Colonic mucosa (tissue), 4 donors: ENCODE measurements around the gene MRPS9. TPM values are rescaled to one million over a fixed set of nuclear protein-coding genes. Genes with fewer than 3 reads are reported as not detected.

Experiments
- DNase-seq: peaks from one replicate; pipeline ENCODE4 v3.0.0-alpha.2; 2020
- H3K27ac ChIP-seq: fragments of 200-600 bp; one replicate; pipeline ENCODE4 v1.8.0; 2021
- H3K27me3 ChIP-seq: fragments of 200-600 bp; one replicate; pipeline ENCODE4 v1.8.0; 2021
- H3K36me3 ChIP-seq: fragments of 200-600 bp; one replicate; pipeline ENCODE4 v1.8.0; 2021
- H3K4me1 ChIP-seq: fragments of 200-600 bp; one replicate; pipeline ENCODE4 v1.8.0; 2021; ENCODE audit warnings: mild to moderate bottlenecking
- H3K4me3 ChIP-seq: fragments of 200-600 bp; one replicate; pipeline ENCODE4 v1.8.0; 2021
- H3K9ac ChIP-seq, 2 donors: one replicate each; pipeline ENCODE4 v1.7.0; 2013; ENCODE audit warnings: control low read depth in 2 of 2, low read depth in 2 of 2, low read length in 2 of 2
- H3K9me3 ChIP-seq: fragments of 200-600 bp; one replicate; pipeline ENCODE4 v1.8.0; 2021
- intact Hi-C: fragments of 100-400 bp; cut with DNase I; formaldehyde crosslinking; loops from one replicate; pipeline ENCODE4 v1.14.1; 2022
- total RNA-seq, 2 donors: library from RNA; stranded (reverse); fragmentation: NEBNext Ultra II Directional in 1 of 2; extraction: Animal tissue kit (Norgen Biotek cat#: 25700) in 1 of 2; gene quantifications; one replicate each; pipeline ENCODE4 v1.2.1, GENCODE V29; 2021
- TF ChIP-seq, protein P1 (sequence below): fragments of 200-600 bp; IDR thresholded peaks from one replicate; pipeline ENCODE4 v1.8.0; 2022; ENCODE audit warnings: antibody characterized with exemption, mild to moderate bottlenecking
- donor health status: healthy.
- donor health status: DM: no; HTN: no; CAD: no.
- donor health status: DM: no; HTN: no; CAD: no.

Gene MRPS9
- total RNA-seq, 2 donors from 2014 or later, result 33.4 to 48.4 TPM

DNA sequence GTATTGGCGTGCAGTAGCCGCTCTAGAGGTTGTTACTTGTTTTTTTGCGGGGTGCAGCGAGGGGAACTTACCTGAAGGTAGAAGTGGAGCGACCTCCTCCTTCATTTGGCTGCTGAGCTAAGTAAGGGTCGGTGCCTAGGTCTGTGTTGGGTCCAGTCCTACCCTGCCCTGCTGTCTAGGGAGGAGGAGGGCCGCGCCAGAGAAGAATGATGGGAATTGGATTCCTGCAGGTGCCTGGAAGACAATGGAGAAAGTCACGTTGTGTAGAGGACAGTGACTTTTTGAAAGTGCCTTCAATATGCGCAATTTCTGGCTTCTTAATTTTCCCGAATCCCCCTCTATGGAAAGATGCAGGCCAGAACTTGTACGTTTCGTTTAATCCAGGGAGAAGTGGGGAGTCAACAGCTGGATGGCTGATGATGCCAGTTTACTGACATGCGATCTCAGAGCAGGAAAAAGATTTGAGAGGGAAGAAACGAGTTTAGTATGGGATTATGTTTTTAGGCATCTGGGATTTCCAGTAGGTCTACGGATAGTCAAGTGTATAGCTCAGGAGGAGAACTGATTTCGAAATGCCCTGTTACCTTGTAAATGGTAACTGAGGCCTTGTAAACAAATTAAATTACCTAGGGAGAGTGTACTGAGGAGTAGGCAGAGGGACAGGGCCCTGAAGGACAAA, 653 bp downstream of the MRPS9 start:
- intact Hi-C loops, result no loop called here
- DNase-seq, result peak; percentile 39
- H3K36me3 ChIP-seq, result no peaks in the 10 kb centered on the region
- no peaks in the 10 kb centered on the region for H3K27me3 ChIP-seq
- no peaks in the 10 kb centered on the region for H3K9me3 ChIP-seq
- H3K27ac ChIP-seq, result peak overlapping the region; percentile 46
- H3K9ac ChIP-seq, result peak overlapping the region; percentile 82 to 90
- H3K4me1 ChIP-seq, result peaks cover 5% of the 10 kb centered on the region
- peak overlapping the region; percentile 89 for H3K4me3 ChIP-seq
- TF ChIP-seq, protein P1, sequence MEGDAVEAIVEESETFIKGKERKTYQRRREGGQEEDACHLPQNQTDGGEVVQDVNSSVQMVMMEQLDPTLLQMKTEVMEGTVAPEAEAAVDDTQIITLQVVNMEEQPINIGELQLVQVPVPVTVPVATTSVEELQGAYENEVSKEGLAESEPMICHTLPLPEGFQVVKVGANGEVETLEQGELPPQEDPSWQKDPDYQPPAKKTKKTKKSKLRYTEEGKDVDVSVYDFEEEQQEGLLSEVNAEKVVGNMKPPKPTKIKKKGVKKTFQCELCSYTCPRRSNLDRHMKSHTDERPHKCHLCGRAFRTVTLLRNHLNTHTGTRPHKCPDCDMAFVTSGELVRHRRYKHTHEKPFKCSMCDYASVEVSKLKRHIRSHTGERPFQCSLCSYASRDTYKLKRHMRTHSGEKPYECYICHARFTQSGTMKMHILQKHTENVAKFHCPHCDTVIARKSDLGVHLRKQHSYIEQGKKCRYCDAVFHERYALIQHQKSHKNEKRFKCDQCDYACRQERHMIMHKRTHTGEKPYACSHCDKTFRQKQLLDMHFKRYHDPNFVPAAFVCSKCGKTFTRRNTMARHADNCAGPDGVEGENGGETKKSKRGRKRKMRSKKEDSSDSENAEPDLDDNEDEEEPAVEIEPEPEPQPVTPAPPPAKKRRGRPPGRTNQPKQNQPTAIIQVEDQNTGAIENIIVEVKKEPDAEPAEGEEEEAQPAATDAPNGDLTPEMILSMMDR, result no peak

DNA sequence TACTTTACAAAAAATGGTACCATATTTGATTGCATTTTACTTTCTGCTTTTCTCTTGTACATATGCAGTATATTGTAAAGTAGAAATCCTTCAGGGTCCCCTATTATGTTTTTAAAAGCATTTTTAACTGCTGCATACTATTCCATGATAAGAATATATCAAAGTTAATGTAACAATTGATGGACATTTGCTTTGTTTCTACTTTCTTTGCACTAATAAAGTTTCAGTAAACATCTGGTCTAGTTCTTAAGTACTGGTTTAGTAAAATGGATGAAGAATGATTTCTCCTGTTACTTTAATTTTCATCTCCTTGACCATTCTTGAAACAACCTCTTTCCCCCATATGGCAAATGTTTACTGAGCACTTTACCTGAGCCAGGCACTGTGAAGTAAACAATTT, 1.7 kb downstream of the MRPS9 start:
- Histone ChIP-seq H3K4me1 (peaks cover 5% of the 10 kb centered on the region), H3K4me3 (no peak overlapping the region), H3K27ac (no peak overlapping the region), H3K36me3 (no peaks in the 10 kb centered on the region), H3K9ac (no peak overlapping the region), H3K9me3 (no peaks in the 10 kb centered on the region), H3K27me3 (no peaks in the 10 kb centered on the region)
- TF ChIP-seq, protein P1, result no peak
- intact Hi-C loops, result no loop called here
- no peak for DNase-seq

DNA sequence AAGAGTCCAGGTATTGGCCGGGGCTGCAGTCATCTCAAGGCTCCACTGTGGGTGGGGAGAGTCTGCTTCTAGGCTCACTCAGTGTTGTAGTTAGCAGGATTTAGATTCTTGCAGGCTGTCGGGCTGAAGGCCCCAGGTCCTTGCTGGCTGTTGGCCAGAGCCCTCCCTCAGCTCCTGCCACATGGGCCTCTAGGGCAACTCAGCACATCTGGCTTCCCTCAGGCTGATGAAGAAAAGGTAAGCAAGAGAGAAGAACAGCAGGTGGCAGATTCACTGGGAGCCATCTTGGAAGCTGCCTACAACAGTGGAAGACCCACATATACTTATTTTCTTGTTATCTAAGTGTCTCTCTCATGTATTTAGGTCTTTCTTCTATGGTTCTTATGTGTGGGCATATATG, 4.3 kb downstream of the MRPS9 start:
- TF ChIP-seq, protein P1, result no peak
- no peaks in the 10 kb centered on the region for H3K36me3 ChIP-seq
- intact Hi-C loops, result no loop called here
- no peak overlapping the region for H3K4me3 ChIP-seq
- H3K27ac ChIP-seq, result no peak overlapping the region
- H3K4me1 ChIP-seq, result peaks cover 5% of the 10 kb centered on the region
- no peaks in the 10 kb centered on the region for H3K9me3 ChIP-seq
- no peak for DNase-seq
- H3K27me3 ChIP-seq, result no peaks in the 10 kb centered on the region
- H3K9ac ChIP-seq, result no peak overlapping the region

DNA sequence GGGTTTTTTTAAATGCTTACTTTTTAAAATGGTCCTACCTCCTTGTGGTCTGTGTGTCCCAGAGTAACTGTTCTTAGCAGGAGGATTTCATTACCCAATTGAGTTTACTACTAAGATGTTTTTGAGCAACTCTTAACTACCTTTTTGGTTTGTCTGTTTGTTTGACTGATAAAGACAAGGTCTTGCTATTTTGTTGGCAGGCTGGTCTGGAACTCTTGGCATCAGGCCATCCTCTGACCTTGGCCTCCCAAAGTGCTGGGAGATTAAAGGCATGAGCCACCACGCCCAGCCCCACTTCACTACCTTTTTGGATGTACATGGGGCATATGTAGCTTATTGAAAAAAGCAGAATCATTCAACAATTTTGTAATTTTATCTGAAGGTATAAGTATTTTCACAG, 14.9 kb downstream of the MRPS9 start:
- TF ChIP-seq, protein P1, result no peak
- no peaks in the 10 kb centered on the region for H3K4me1 ChIP-seq
- no peaks in the 10 kb centered on the region for H3K9me3 ChIP-seq
- H3K27me3 ChIP-seq, result no peaks in the 10 kb centered on the region
- no peaks in the 10 kb centered on the region for H3K36me3 ChIP-seq
- DNase-seq, result peak; percentile 61
- no peak overlapping the region for H3K9ac ChIP-seq
- intact Hi-C loops, result no loop called here
- H3K4me3 ChIP-seq, result no peak overlapping the region
- no peak overlapping the region for H3K27ac ChIP-seq

DNA sequence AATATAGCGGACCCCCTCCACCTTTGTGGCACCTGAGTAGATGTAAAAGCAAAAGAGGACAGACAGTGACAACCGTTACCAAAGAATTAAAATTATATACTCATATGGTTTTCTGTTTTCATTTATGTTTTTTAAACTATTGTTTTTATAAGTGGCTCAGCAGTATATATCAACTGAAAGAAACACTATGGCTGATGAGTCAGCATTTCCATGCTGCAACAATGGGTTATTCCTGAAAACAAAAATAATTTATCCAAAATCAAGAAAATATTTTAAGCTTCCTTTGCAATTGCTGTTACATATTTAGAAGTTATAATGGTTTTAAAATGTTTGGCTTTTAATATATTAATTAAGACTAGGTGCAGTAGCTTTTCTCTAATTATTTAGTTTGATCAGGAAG, 17.7 kb downstream of the MRPS9 start:
- intact Hi-C loops, result no loop called here
- no peak for DNase-seq

More for the DNA sequence above, 17.7 kb downstream of the MRPS9 start:
- Histone ChIP-seq H3K9ac (no peak overlapping the region), H3K36me3 (no peaks in the 10 kb centered on the region), H3K4me3 (no peak overlapping the region), H3K27me3 (no peaks in the 10 kb centered on the region), H3K4me1 (no peaks in the 10 kb centered on the region), H3K27ac (no peak overlapping the region), H3K9me3 (no peaks in the 10 kb centered on the region)
- TF ChIP-seq, protein P1, result no peak
